Stimulated activated CD8-positive, alpha-beta memory T cell treated with anti-CD3 and anti-CD28 coated beads, Interleukin-12 subunit alpha, Interleukin-12 subunit beta, amount 100 ng/mL, for 4 hours (primary cell): ENCODE data around the gene FMO2.
"Not testable (repeated sequence)": the region's sequence is repeated elsewhere in the genome, so short reads cannot be mapped to it uniquely, and the experiment has no call there.

Source experiments
- DNase-seq: peaks from one replicate; pipeline ENCODE4 v3.0.0-alpha.2; 2020; ENCODE audit warnings: low read depth

Gene FMO2

GRCh38 chr1:171219346-171220080, 34.4 kb downstream of the FMO2 start:
- DNase-seq: no peak

DNA sequence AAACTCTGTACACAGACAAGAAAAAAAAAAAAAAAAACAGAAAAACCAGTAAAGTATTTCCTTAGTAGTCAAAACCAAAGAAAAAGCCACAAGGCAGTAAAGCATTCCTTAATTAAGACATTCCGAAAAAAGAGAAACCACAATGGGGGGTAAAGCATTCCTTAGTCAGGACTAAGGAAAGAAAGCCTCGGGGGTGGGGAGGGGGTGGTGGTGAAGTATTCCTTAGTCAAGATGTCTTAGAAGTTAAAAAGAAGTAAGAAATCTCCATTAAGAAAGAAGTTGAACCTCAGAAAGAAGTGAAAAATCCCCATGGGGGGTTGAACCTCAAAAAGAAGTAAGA, 35.0 kb downstream of the FMO2 start:
- no peak for DNase-seq

DNA sequence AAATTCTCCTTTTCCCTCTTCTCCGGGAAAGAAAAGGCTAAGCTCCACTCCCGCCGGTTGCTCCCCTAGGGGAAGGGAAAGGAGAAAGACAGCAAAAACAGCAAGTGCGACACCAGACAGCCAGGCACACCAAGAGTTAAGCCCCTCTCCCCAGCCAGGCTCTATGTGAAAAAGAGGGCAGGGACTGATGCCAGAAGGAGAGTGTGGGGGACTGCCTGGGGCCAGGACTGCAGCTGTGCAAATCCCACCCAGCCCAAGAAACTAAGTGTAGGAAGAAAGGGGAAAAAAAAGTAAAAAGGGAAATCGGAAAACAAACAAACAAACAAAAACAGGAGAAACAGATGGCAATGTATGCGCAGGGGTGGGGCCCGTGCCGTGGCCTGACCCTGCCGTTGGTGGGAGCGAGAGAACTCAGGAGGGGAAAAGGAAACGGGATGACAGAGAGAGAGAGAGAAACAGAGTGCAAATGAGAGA, 35.5 kb downstream of the FMO2 start:
- no peak for DNase-seq

- no peak for DNase-seq
These were observed 36.8 kb downstream of the FMO2 start for GRCh38 chr1:171221665-171222591.

GRCh38 chr1:171222936-171223335, 37.8 kb downstream of the FMO2 start:
- DNase-seq: no peak

DNA sequence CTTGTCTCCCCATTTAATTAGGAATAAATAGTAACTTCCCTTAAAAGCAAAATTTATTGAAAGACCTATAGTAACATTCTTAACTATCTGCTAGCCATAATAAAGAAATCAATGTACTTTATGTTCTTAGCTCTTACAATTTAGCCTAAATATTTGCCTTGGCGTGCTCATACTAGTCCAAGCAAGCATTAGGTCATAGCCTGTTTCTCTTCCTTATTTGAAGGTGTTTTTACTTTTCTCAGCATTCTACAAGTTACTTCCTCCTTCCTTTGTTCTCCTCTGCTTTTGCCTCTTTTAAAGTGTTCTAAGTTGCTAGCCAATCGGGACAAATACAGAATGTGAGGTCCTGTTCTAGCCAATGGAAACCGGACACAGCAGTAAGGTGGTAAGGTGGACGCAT, 39.2 kb downstream of the FMO2 start:
- DNase-seq: not testable (repeated sequence)

DNA sequence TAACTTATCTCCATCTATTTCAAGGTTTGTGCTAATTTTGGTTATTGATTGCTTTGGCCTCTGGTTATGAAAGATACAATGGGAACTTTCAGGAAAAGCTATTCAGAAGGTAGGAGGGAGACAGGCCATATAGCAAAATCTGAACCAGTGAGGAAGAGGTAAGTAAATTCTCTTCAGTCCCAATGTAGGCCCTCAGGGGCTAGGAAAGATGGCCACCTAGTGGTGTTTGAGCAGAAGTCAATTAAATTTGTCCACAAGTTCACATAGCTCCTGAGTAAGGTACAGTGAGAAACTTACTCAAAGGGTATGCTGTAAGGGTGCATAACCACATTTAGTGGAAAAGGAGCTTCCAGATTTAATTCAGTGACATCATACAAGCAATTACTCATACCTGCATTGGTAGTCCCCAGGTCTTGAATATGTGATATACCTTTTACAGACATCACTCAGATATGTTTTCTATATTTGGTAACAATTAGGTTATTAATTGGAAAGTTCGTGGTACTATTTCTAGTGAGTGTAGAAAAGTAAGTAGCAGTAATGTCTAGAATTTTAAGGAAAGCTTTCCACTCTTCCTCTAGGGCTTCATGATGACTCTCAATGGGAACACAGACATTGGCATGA, 41.8 kb downstream of the FMO2 start:
- DNase-seq: no peak

DNA sequence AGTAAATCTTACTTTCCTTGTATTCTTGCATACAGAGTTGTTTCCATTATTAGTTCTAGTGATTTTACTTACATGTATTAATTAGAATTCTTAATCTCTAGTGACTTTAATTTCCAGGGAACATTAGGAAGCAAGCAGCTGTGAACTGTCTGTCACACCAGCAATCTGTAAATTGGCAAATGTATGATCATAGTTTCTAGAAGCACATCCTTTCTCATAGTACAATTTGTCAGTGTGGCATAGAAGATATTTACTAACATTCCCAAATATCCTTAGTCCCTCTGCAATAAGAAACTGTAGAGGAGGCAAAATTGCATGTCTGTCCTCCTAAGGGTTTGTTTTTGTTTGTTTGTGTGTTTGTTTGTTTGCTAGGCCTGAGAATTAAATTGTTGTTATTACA, 46.2 kb downstream of the FMO2 start:
- no peak for DNase-seq

DNA sequence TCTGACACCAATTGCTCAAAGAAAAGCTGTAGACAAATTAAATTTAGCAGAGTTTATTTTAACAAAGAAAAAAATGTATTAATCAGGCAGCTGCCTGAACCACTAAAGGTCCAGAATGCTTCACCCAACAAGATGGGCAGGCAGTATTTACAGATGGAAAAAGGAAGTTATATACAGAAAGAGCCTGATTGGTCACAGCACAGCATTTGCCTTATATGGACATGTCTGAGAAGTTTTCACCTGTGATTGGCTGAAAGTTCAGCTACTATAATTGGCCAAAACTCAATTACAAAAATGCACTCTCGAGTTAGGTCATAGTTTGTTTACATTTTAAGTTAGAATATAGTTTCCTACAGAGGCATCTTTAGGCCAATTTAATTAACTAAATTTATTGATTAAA, 48.1 kb downstream of the FMO2 start:
- no peak for DNase-seq

GRCh38 chr1:171236231-171236630, 51.1 kb downstream of the FMO2 start:
- DNase-seq: not testable (repeated sequence)

GRCh38 chr1:171243878-171244277, 58.8 kb downstream of the FMO2 start:
- no peak for DNase-seq

DNA sequence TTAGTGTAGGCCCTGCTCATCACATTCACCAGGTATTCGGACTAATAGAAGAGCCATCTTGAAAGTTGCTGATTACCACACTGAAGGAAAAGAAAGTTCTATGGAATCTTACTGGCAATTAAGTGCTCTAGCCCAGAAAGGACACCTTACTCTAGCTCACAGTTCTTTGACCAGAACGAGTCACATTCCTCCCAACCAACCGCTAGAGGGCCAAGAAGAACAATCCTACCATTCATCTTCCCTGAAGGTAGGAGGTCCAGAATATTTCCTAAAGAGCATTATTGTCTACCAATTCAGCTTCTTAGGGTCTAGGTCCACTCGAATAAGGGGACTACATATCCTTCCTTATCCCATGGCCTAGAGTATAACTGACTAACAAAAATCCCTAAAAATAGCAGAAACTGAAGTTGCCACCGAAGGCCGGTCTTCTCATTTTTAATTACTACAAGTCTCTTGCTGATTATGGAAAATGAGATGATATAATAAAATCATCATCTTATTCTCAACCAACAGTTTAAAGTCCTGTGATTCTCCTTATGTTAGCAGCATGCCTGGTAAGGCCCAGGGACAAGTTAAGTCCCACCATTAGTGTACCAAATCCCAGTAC, 60.5 kb downstream of the FMO2 start:
- no peak for DNase-seq

- no peak for DNase-seq
These were observed 62.4 kb downstream of the FMO2 start for GRCh38 chr1:171247501-171247900.

- DNase-seq: no peak
These were observed 63.2 kb downstream of the FMO2 start, which contains the start of gene FMO1 for GRCh38 chr1:171248302-171248701. Gene FMO1, plus strand, starts transcription at chr1:171248494. Its CDS starts 9,594 bp downstream, at chr1:171258088.

GRCh38 chr1:171248841-171249240, 63.7 kb downstream of the FMO2 start:
- no peak for DNase-seq

DNA sequence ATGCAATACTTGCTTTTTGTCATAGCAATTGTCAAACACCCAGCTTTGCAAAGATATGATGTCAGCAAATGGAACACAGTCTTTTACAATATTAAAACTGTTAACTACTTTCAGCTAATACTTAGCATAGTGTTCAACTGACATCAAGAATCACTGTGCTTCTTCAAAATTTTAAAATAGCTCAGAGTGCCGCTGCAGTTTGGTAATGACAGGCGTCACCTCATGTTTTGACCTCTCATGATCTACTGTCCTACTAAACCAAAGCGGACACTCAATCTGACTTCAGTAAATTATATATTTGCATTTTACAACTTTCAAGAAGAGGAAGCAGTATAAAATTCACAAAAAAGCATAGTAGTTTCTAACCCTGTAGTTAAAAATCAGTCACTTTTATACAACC, 65.2 kb downstream of the FMO2 start:
- DNase-seq: no peak

DNA sequence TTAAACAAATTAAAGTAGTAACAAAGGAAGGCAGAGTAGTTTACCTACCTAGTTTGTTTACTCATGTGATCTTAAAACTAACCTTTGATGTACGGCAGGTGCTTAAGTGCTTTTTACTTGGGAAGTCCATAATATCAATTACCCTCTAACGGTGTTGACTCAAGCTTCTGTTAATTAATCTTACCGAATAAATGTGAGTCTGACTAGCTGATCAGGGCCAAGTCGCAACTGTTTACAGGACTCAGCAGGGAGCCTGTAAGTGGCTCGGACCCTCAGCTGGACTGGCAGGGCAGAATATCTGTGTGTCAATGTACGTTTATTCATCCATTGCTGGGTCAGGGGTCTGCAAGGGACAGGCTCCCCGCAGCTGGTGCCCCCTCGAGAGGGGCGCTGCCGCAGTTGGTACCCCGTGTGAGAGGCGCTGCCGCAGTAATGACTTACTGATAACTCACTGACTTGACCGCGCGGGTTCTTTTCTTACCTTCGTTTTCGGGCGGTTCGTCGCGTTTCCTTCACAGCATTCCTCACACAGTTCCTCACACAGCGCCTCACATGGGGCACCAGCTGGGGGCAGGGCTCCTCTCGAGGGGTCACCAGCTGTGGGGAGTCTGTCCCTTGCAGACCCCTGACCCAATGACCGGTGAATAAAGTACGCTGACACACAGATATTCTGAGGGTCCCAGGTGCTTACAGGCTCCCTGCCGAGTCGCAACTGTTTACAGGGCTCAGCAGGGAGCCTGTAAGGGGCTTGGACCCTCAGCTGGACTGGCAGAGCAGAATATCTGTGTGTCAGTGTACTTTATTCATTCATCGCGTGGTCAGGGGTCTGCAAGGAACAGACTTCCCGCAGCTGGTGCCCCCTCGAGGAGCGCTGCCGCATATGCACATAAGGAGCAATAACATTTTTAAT, 66.2 kb downstream of the FMO2 start:
- DNase-seq: no peak

DNA sequence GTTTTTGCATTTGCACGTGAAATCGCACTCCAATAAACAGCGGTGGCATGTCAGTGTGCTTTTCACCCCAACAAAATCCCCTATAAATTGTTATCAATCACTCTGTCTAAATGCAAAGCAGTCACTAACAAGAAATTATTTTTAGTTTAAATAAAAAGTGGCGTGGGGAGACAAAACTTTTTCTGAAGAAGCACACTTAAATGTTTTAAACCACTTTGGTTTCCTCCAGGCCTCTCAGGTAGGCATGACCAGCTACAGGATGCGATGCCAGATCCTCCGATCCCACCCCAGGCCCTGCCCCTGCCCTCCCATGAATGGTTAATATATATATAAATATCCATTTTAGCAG, 66.8 kb downstream of the FMO2 start:
- DNase-seq: no peak

- DNase-seq: no peak
These were observed 67.4 kb downstream of the FMO2 start for GRCh38 chr1:171252482-171252881.

- DNase-seq: no peak
These were observed 69.8 kb downstream of the FMO2 start for GRCh38 chr1:171254859-171255258.

DNA sequence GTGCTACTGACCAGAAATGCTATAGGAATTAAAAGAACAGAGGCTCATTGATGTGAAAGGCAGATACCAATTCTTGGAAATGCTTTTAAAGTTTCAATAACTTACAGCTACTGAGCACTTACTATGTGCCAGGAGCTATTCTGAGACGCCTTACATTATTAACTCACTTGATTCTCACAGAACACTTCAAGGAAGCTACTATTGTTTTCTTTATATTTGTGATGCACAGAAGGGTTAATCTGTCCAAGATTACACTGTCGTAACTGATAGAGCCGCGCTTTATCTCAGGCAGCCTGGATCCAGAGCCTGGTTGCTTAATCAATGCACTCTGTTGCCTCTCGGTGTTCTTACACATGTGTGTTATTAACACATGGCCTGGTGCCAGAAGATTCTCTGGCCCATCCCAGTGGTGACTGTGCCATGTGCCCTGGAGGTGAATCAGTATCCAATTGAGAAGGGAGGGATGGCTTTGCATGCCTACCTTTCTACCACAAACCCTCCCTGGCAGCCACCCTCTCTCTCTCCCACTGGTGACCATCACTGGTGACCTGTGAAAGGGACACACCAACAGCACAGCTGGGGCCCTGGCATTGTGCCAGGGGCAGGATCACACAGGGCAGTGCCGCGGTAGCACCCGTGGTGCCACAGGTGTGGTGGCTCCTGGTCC, 72.0 kb downstream of the FMO2 start:
- no peak for DNase-seq
